Effector memory CD8-positive, alpha-beta T cell (primary cell): ENCODE data around the gene ADARB1.
A peak's percentile ranks its signal among the peaks of the same experiment; 100 is the strongest.

Experiments used
- ATAC-seq: fragments of 150-1000 bp; cut with Tn5 transposase; replicated peaks from 2 replicates; pipeline ENCODE4 v1.10.0; 2021; ENCODE audit warnings: mild to moderate bottlenecking, moderate library complexity
- DNase-seq, 3 experiments: peaks; one replicate each; pipeline ENCODE4 v3.0.0; 2021
- H3K27ac Mint-ChIP-seq, 2 donors: one replicate each; pipeline ENCODE4 v1.8.0; 2022; ENCODE audit warnings: mild to moderate bottlenecking in 2 of 2, mixed read lengths in 2 of 2, moderate library complexity in 2 of 2
- H3K27me3 Mint-ChIP-seq, 2 donors: one replicate each; pipeline ENCODE4 v1.8.0; 2022; ENCODE audit warnings: mixed read lengths in 2 of 2
- H3K36me3 Mint-ChIP-seq: one replicate; pipeline ENCODE4 v1.8.0; 2022; ENCODE audit warnings: mild to moderate bottlenecking, moderate library complexity, mixed read lengths; ENCODE audit not compliant: insufficient read depth
- H3K4me1 Mint-ChIP-seq, 2 donors: one replicate each; pipeline ENCODE4 v1.8.0; 2022; ENCODE audit warnings: low read depth in 2 of 2, mixed read lengths in 2 of 2
- H3K4me3 Mint-ChIP-seq, 2 donors: one replicate each; pipeline ENCODE4 v1.8.0; 2022; ENCODE audit warnings: mild to moderate bottlenecking in 2 of 2, mixed read lengths in 2 of 2, moderate library complexity in 2 of 2
- H3K9me3 Mint-ChIP-seq, 2 donors: one replicate each; pipeline ENCODE4 v1.8.0; 2022; ENCODE audit warnings: mixed read lengths in 2 of 2

Gene ADARB1

DNA sequence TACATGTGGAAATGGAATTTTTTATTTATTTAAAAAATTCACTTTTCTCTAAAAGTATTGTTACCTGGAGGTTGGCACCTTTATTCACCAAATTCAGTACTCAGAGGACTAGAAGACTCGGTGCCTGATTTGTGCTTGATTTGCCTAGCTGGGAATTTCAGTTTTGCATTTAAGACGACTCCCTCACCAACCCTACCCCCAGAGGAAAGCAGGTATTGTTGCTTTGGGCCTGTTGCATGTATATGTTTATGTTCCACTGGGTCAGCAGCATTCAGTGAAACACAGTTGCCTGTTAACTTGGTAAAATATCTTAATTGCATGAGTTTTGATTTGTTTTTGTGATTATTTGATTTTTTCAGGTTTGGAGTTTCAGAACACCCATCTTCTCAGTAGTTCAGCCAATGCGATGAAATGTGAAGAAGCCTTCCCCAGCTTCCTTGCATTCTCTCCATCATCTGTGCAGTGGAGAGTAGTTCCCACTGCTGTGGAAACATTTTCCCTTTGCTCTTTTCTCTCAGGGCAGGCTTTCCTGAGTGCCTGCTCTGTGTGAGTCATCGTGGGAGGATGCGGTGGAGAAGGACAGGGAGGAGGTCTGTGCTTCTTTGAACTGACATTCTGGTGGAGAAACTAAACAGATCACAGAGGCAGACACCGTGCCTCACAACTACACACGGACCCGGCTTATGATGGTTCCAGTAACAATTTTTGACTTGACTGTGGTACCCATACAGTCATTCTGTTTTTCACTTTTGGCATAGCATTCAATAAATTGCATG lies 6.4 kb downstream of the ADARB1 start:
- no peak for ATAC-seq
- Mint-ChIP-seq H3K4me1 (peaks cover 73% of the 10 kb centered on the region in 2 donors), H3K36me3 (peaks cover 19% of the 10 kb centered on the region), H3K27ac (peak overlapping the region; percentile 69 to 91), H3K9me3 (no peaks in the 10 kb centered on the region), H3K27me3 (no peaks in the 10 kb centered on the region), H3K4me3 (peak overlapping the region; percentile 62 to 63)
- no peak for DNase-seq

DNA sequence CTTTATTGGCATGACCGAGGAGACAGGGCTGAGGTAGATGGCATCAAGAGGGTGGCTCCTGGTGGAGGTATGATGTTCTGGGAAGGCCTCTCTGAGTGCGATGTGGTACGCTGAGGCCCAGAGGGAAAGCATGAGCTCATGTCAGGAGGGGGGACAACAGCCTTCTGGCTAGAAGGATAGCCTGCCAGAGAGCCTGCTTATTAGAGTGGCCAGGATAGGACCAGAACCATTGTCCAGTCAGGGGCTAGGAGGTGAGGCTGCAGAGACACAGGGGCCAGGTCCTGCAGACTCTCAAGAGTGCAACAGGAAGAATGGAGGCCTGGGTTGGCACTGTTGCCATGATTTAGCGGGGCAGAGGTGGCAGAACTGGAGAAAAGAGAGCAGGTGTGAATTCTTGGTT lies 7.3 kb downstream of the ADARB1 start:
- H3K27me3 Mint-ChIP-seq = no peaks in the 10 kb centered on the region
- peaks cover 73 to 74% of the 10 kb centered on the region in 2 donors for H3K4me1 Mint-ChIP-seq
- DNase-seq (no peak), ATAC-seq (no peak)
- no peaks in the 10 kb centered on the region for H3K9me3 Mint-ChIP-seq
- H3K27ac Mint-ChIP-seq = peak overlapping the region; percentile 69 to 91
- peaks cover 19% of the 10 kb centered on the region for H3K36me3 Mint-ChIP-seq
- H3K4me3 Mint-ChIP-seq = peak overlapping the region; percentile 62 to 63

DNA sequence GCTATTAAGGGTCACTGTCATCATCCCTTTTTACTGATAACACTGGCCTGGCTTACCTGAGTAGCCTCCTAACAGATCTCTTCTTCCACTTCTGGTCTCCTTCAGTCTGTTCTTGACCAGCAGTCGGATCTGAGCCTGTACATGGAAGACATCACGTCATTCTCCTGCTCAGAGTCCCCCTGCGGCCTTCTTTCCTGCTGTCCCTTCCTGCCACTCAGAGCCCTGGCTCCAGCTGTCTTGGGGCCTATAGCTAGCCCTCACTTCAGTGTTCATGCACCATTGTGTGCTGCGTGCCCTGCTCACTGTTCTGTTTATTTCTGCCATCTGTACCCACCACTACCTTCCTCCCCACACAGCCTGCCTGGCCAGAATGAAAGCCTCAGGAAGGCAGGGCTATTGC lies 8.4 kb downstream of the ADARB1 start:
- Mint-ChIP-seq H3K4me3 (peak overlapping the region; percentile 19 to 62), H3K27ac (peak overlapping the region; percentile 69 to 83), H3K9me3 (no peaks in the 10 kb centered on the region), H3K27me3 (no peaks in the 10 kb centered on the region), H3K4me1 (peaks cover 77 to 81% of the 10 kb centered on the region in 2 donors), H3K36me3 (peaks cover 16% of the 10 kb centered on the region)
- ATAC-seq (no peak), DNase-seq (no peak)

DNA sequence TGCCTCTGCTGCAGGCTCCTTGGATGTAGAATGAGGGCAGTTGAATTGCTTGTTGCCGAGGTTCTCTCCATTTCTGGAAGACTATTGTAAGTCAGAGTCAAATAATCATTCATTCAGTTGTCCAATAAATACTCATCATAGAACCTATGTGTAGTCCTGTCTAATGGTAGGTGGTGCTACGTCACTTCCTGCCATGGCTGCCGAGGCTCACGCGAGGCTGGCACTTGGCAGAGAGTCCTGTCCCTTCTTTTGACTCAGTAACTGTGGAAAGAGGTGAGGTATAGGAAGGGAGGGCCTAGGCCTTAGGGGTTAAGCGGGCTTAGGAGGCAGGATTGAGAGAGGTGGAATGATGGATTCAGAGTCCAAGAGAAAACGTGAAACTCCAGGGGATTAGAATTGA lies 9.7 kb downstream of the ADARB1 start:
- Mint-ChIP-seq H3K27me3 (no peaks in the 10 kb centered on the region), H3K9me3 (no peaks in the 10 kb centered on the region), H3K4me1 (peaks cover 73% of the 10 kb centered on the region in 2 donors), H3K36me3 (peaks cover 9% of the 10 kb centered on the region), H3K27ac (peak overlapping the region; percentile 64), H3K4me3 (peak overlapping the region; percentile 19 to 51)
- no peak for ATAC-seq
- no peak for DNase-seq

DNA sequence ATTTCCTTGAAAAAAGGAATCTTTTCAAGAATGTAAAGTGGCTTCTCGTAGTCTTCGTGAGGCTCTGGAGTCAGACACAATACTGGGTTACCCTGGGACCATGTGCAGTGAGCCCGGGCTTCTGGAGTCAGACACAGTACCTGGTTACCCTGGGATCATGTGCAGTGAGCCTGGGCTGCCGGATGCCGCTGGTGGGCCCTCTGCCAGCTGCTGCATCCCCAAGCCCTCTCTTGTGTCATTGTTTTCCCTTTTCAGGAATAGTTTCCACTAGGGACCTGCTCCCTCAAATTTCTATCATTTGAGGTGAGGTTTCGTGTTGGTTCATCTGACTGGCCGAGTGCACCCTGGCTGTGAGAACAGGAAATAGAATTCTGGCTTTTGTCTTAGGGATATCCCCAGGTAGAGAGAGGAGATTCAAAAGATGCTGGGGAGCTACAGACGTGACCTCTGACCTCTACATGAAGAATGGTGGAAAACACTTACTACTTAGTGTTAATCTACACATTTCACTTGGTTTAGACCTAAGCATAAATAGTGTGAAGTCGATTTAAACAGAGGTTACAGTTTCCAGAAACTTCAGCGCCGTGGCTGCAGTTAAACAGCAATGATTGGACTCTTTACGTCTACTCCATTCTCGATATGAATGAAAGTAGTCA lies 10.6 kb downstream of the ADARB1 start:
- Mint-ChIP-seq H3K4me3 (peak overlapping the region; percentile 1 to 26), H3K27me3 (no peaks in the 10 kb centered on the region), H3K4me1 (peaks cover 67 to 69% of the 10 kb centered on the region in 2 donors), H3K36me3 (peaks cover 6% of the 10 kb centered on the region), H3K27ac (peak overlapping the region; percentile 36 to 64), H3K9me3 (no peaks in the 10 kb centered on the region)
- no peak for ATAC-seq
- DNase-seq = no peak

DNA sequence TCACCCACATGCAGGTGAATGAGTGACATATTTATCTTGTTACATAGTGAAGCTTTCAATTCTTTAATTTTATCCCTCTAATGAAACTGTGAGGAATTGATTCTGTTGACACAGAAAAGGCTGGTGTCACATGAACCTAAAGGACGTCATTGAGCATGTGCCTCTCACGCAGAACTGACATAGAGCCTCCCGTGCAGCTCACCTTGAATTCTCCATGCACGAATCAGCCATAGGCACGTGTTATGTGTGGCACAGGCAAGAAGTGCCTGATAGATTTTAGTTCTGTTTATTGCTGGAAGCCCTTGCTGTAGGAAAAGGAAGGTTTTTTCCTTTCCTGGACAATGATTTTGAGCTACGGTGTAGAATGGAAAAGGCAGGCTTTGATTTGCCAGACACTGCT lies 11.3 kb downstream of the ADARB1 start:
- H3K36me3 Mint-ChIP-seq = peaks cover 6% of the 10 kb centered on the region
- no peak overlapping the region for H3K4me3 Mint-ChIP-seq
- ATAC-seq = no peak
- H3K27me3 Mint-ChIP-seq = no peaks in the 10 kb centered on the region
- H3K4me1 Mint-ChIP-seq = peaks cover 64 to 71% of the 10 kb centered on the region in 2 donors
- DNase-seq = no peak
- no peaks in the 10 kb centered on the region for H3K9me3 Mint-ChIP-seq
- no peak overlapping the region for H3K27ac Mint-ChIP-seq

DNA sequence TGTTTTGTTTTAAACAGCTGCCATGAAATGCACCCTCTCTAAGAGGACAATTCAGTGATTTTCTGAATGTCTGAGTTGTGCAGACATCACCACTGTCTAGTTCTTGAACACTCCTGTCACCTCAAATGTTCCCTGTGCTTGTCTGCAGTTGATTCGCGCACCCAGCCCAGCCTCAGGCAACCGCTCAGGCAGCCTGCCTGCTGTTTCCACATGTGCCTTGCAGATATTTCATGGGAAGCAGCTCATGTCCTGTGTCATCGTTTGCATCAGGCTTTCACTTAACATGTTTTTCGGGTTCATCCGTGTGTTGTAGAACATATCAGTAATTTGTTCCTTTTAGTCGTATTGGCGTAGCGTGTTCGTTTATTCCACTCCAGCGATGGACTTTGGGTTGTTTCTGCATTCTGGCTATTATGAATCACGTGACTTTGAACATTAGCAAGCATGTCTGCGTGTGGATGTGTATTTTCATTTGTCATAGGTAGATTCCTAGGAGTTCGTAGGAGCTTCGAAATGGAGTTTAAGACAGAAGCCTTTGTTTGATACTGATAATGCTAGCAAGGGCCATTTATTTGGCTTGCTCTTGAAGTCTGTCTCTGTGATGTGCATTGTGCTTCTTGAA lies 12.1 kb downstream of the ADARB1 start:
- DNase-seq = no peak
- Mint-ChIP-seq H3K27me3 (no peaks in the 10 kb centered on the region), H3K4me3 (peak overlapping the region; percentile 69 to 76), H3K36me3 (peaks cover 6% of the 10 kb centered on the region), H3K27ac (peak overlapping the region in 1 of 2 donors; percentile 61), H3K9me3 (no peaks in the 10 kb centered on the region), H3K4me1 (peaks cover 62 to 65% of the 10 kb centered on the region in 2 donors)
- no peak for ATAC-seq

DNA sequence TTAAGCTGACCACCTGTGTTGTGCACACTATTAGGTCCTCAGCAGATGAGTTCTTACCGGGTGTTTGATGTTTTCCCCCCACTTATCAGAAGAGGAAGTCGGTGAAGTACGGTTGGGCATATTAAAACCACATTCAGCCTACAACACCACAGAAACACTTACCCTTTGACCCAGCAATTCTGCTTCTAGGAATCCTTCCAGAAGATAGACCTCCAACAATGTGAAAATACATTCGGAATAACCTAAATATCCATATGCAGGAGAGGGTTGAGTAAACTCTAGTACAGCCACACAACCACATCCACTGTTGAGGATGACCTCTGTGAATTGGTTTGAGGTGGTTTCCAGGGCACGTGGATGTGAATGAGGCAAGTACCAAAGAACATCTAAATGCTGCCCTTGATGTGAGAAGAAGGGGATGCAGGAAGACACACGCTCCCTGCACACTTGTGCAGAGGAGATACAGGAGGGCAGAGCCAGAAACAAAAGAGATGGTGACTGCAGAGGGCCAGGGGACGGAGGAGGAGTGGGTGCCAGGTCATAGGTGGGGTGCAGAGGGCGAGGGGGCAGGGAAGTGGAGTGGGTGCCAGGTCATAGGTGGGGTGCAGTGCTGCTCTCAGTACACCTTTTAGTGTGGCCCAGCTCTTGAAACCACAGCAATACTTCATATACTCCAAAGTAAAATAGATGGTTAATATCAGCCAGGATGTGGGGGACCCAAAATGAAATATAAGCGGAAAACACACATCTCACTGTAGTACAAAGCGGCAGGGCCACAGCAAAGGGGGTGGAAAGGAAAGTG lies 12.8 kb downstream of the ADARB1 start:
- DNase-seq (peak in 1 of 3 experiments; percentile 24), ATAC-seq (peak; percentile 89)
- H3K4me3 Mint-ChIP-seq = peak overlapping the region; percentile 69 to 76
- H3K27ac Mint-ChIP-seq = peak overlapping the region; percentile 61 to 84
- H3K9me3 Mint-ChIP-seq = no peaks in the 10 kb centered on the region
- H3K27me3 Mint-ChIP-seq = no peaks in the 10 kb centered on the region
- H3K36me3 Mint-ChIP-seq = peaks cover 6% of the 10 kb centered on the region
- peaks cover 57 to 59% of the 10 kb centered on the region in 2 donors for H3K4me1 Mint-ChIP-seq

DNA sequence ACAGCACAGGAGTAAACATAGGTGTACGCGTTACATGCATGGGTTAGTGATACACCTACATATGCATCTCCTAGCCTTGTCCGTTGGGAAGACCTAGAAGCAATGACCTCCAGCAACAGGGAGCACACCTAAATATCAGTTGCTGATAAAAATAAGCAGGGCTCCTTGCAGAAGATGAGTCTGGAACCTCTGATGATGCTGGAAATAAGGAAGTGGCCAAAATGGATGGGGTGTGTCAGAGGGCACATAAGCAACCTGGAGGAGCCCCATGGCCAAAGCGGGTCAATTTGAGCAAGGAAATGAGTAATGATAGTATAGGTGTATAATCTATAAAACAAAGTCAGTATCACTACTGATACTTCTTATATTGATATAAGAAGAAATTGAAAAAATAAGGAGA lies 13.7 kb downstream of the ADARB1 start:
- DNase-seq = no peak
- Mint-ChIP-seq H3K4me3 (peak overlapping the region; percentile 69 to 76), H3K36me3 (peaks cover 1% of the 10 kb centered on the region), H3K27me3 (no peaks in the 10 kb centered on the region), H3K4me1 (peaks cover 54 to 57% of the 10 kb centered on the region in 2 donors), H3K27ac (peak overlapping the region; percentile 61 to 84), H3K9me3 (no peaks in the 10 kb centered on the region)
- ATAC-seq = no peak

DNA sequence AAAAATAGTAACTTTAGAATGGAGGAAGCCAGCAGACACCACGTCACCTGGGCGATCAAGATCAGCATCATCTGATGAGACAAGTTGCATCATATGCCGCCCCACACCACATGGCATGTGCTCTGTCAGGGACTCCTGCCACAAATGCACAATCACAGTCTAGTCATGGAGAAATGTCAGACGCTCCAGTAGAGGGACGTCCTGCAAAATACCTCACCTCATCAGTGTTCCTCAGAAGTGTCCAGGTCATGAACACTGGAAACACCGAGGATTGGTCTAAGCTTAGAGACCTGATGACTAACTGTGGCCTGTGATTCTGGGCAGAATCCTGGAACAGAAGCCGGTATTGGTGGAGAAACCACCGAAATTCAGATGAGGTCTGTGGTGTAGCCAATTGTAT lies 14.3 kb downstream of the ADARB1 start:
- no peaks in the 10 kb centered on the region for H3K27me3 Mint-ChIP-seq
- no peak overlapping the region for H3K4me3 Mint-ChIP-seq
- H3K27ac Mint-ChIP-seq = no peak overlapping the region
- ATAC-seq = no peak
- H3K36me3 Mint-ChIP-seq = no peaks in the 10 kb centered on the region
- H3K9me3 Mint-ChIP-seq = no peaks in the 10 kb centered on the region
- no peak for DNase-seq
- peaks cover 58 to 59% of the 10 kb centered on the region in 2 donors for H3K4me1 Mint-ChIP-seq

DNA sequence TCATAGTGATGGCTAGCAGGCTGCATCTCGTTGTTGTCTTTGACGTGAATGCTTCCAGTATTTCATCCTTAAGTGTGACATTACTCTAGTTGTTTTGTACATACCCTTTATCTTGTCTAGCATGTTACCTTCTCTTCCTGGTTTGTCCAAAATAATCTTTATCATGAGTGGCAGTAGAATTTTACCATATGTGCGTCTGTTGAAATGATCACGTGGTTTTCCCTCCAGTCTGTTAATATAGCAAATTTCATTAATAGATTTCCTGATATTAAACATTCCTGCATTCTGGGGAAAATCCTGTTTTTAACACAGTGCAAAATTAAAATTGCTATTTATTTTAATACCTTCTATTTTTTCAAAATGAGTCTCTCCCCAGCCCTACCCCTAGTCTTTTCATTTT lies 15.6 kb downstream of the ADARB1 start:
- no peak overlapping the region for H3K4me3 Mint-ChIP-seq
- no peaks in the 10 kb centered on the region for H3K9me3 Mint-ChIP-seq
- ATAC-seq (no peak), DNase-seq (no peak)
- H3K4me1 Mint-ChIP-seq = peaks cover 50 to 51% of the 10 kb centered on the region in 2 donors
- H3K27me3 Mint-ChIP-seq = no peaks in the 10 kb centered on the region
- H3K27ac Mint-ChIP-seq = no peak overlapping the region
- no peaks in the 10 kb centered on the region for H3K36me3 Mint-ChIP-seq

DNA sequence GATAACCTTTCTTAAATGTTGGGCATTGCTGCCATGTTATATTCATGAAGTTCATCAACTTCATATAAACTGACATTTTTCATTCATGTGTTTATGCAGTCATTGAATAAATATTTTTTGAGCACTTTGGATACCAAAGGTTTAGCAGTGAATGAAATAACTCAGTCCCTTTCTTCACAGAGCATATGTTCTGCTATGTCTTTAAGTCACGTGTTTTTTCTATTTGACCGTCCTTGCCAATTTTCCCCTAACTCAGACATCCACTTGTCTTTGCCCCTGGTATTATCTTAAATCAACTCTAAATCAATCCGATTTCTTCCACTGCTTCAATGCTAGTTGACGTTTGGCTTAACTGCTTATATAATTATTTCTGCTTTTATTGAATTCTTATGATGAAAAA lies 16.6 kb downstream of the ADARB1 start:
- Mint-ChIP-seq H3K4me1 (peaks cover 45 to 55% of the 10 kb centered on the region in 2 donors), H3K27ac (no peak overlapping the region), H3K9me3 (no peaks in the 10 kb centered on the region), H3K4me3 (no peak overlapping the region), H3K27me3 (no peaks in the 10 kb centered on the region), H3K36me3 (peaks cover 3% of the 10 kb centered on the region)
- DNase-seq = no peak
- no peak for ATAC-seq
